HCT116 (cell line): ENCODE data around the gene KLF16. TPM values are rescaled to one million over a fixed set of nuclear protein-coding genes. Genes with fewer than 3 reads are reported as not detected.
A peak's percentile ranks its signal among the peaks of the same experiment; 100 is the strongest.

ENCODE experiments used
- ATAC-seq: fragments of 200-7000 bp; cut with Tn5 transposase; 2 replicates; pipeline ENCODE4 v1.9.1; 2020; ENCODE audit warnings: mild to moderate bottlenecking, moderate library complexity
- BruUV-seq: library from RNA; stranded (reverse); fragments of 400-500 nt; replicated peaks from 2 replicates; lab custom pipeline; 2021; lab: Mats Ljungman, UMichigan
- CTCF ChIA-PET: fragments of 300-600 bp; sonication (Branson Sonifier 250); formaldehyde crosslinking; loops from one replicate; lab custom pipeline; 2021; ENCODE audit warnings: antibody characterized with exemption; lab: Charles Lee
- POLR2A ChIA-PET: fragments of 300-600, 350-600 bp; sonication (Branson Sonifier 250); formaldehyde crosslinking; loops from one replicate; lab custom pipeline; 2021; ENCODE audit warnings: antibody characterized with exemption; lab: Charles Lee
- RAD21 ChIA-PET, 2 experiments: fragments of 300-600 bp; sonication (Branson Sonifier 250); formaldehyde crosslinking; loops; one replicate each; lab custom pipeline; 2023; ENCODE audit warnings: low total read pairs in 2 of 2; ENCODE audit not compliant: uncharacterized antibody in 2 of 2, unreplicated experiment in 2 of 2, low non-redundant PET in 1 of 2; lab: Charles Lee
- DNase-seq: peaks from one replicate; pipeline ENCODE4 v3.0.0-alpha.2; 2010; ENCODE audit warnings: low read depth, low spot score
- H2AFZ ChIP-seq: fragments of 200-600 bp; shearing (Covaris generic), sonication (generic); 2 replicates; pipeline ENCODE4 v1.6.1; 2017; ENCODE audit warnings: low read depth, mixed run types, mixed read lengths, antibody characterized with exemption, low read length; ENCODE audit not compliant: poor library complexity, severe bottlenecking
- H3K27ac ChIP-seq: 2 replicates; pipeline ENCODE4 v1.5.1; 2012; ENCODE audit warnings: low read depth, low read length
- H3K27me3 ChIP-seq: fragments of 200-600 bp; sonication (generic); 2 replicates; pipeline ENCODE4 v1.6.1; 2016; ENCODE audit warnings: mixed run types, low read length, mixed read lengths; ENCODE audit not compliant: insufficient read depth
- H3K36me3 ChIP-seq, 2 experiments: fragments of 200-500 bp in 1 of 2; fragments of 200-600 bp in 1 of 2; sonication (Bioruptor generic) in 1 of 2; sonication (generic) in 1 of 2; 2 replicates each; pipeline versions ENCODE4 v1.5.1 to v1.6.1; 2014 to 2016; ENCODE audit warnings: low read length in 2 of 2, inconsistent platforms in 1 of 2, mixed read lengths in 1 of 2, mixed run types in 1 of 2; ENCODE audit not compliant: insufficient read depth in 2 of 2, control insufficient read depth in 1 of 2
- H3K4me1 ChIP-seq, 2 experiments: fragments of 200-600 bp in 1 of 2; sonication (generic) in 1 of 2; 2 replicates each; pipeline versions ENCODE4 v1.5.1 to v1.6.1; 2012 to 2017; ENCODE audit warnings: low read length in 2 of 2, inconsistent platforms in 1 of 2, mild to moderate bottlenecking in 1 of 2, mixed read lengths in 1 of 2, mixed run types in 1 of 2, moderate library complexity in 1 of 2; ENCODE audit not compliant: insufficient read depth in 2 of 2, control insufficient read depth in 1 of 2
- H3K4me2 ChIP-seq: fragments of 200-600 bp; sonication (generic); 2 replicates; pipeline ENCODE4 v1.6.1; 2017; ENCODE audit warnings: mixed run types, low read length, mixed read lengths
- H3K4me3 ChIP-seq, 2 experiments: fragments of 200-600 bp in 1 of 2; sonication (generic) in 1 of 2; replicated peaks in 1 of 2; 2 replicates each; pipeline ENCODE4 v1.5.1; 2011 to 2016; ENCODE audit warnings: low read length in 2 of 2, control low read depth in 1 of 2, low read depth in 1 of 2, mild to moderate bottlenecking in 1 of 2, mixed read lengths in 1 of 2, mixed run types in 1 of 2
- H3K79me2 ChIP-seq: fragments of 200-600 bp; sonication (generic); 2 replicates; pipeline ENCODE4 v1.6.1; 2017; ENCODE audit warnings: mild to moderate bottlenecking, mixed run types, low read length, moderate library complexity, mixed read lengths; ENCODE audit not compliant: insufficient read depth
- H3K9ac ChIP-seq: fragments of 200-600 bp; sonication (generic); 2 replicates; pipeline ENCODE4 v1.6.1; 2016; ENCODE audit warnings: low read length, mixed read lengths
- H3K9me2 ChIP-seq: fragments of 200-600 bp; sonication (generic), shearing (Covaris generic); 2 replicates; pipeline ENCODE4 v1.6.1; 2017; ENCODE audit warnings: mixed run types, mild to moderate bottlenecking, moderate library complexity; ENCODE audit not compliant: insufficient read depth
- H3K9me3 ChIP-seq, 2 experiments: fragments of 200-500 bp in 1 of 2; fragments of 200-600 bp in 1 of 2; sonication (Bioruptor generic) in 1 of 2; sonication (generic) in 1 of 2; 2 replicates each; pipeline ENCODE4 v1.6.1; 2014 to 2017; ENCODE audit warnings: low read length in 2 of 2, mixed read lengths in 2 of 2, inconsistent platforms in 1 of 2, low read depth in 1 of 2, mild to moderate bottlenecking in 1 of 2, mixed run types in 1 of 2, moderate library complexity in 1 of 2; ENCODE audit not compliant: control insufficient read depth in 1 of 2, insufficient read depth in 1 of 2
- H4K20me1 ChIP-seq: fragments of 200-600 bp; sonication (generic), shearing (Covaris generic); 2 replicates; pipeline ENCODE4 v1.6.1; 2017; ENCODE audit warnings: mixed run types, mild to moderate bottlenecking, moderate library complexity; ENCODE audit not compliant: insufficient read depth
- CBX3 ChIP-seq: IDR thresholded peaks from 2 replicates; pipeline ENCODE4 v1.6.1; 2012; ENCODE audit warnings: low read depth
- ELF1 ChIP-seq: IDR thresholded peaks from 2 replicates; pipeline ENCODE4 v1.6.1; 2012; ENCODE audit warnings: low read depth, borderline replicate concordance
- EZH2 ChIP-seq: fragments of 200-600 bp; sonication (generic); IDR thresholded peaks from 2 replicates; pipeline ENCODE4 v1.6.1; 2017; ENCODE audit warnings: antibody characterized with exemption, mixed run types
- POLR2A ChIP-seq: IDR thresholded peaks from 2 replicates; pipeline ENCODE4 v1.7.0; 2011; ENCODE audit warnings: borderline replicate concordance; ENCODE audit not compliant: insufficient read depth, insufficient read length; ENCODE audit errors: extremely low read depth
- POLR2AphosphoS5 ChIP-seq: IDR thresholded peaks from 2 replicates; pipeline ENCODE4 v1.6.1; 2011; ENCODE audit warnings: mild to moderate bottlenecking, low read depth, low read length, moderate library complexity
- SP1 ChIP-seq: IDR thresholded peaks from 2 replicates; pipeline ENCODE4 v1.6.1; 2012; ENCODE audit warnings: low read depth
- SRF ChIP-seq: IDR thresholded peaks from 2 replicates; pipeline ENCODE4 v1.6.1; 2012; ENCODE audit warnings: low read depth
- TCF7L2 ChIP-seq: IDR thresholded peaks from 2 replicates; pipeline ENCODE4 v1.7.0; 2011; ENCODE audit warnings: borderline replicate concordance, inconsistent platforms; ENCODE audit not compliant: insufficient read depth, insufficient read length; ENCODE audit errors: extremely low read depth
- YY1 ChIP-seq: IDR thresholded peaks from 2 replicates; pipeline ENCODE4 v1.6.1; 2011; ENCODE audit warnings: low read length, low read depth, moderate library complexity, mild to moderate bottlenecking; ENCODE audit not compliant: insufficient replicate concordance; ENCODE audit errors: extremely low read depth
- ZFX ChIP-seq: fragments of 450-650 bp; IDR thresholded peaks from 2 replicates; pipeline ENCODE4 v1.6.1; 2017
- ZNF274 ChIP-seq: fragments of 200-500 bp; sonication (Bioruptor generic); IDR thresholded peaks from 2 replicates; pipeline ENCODE4 v1.6.1; 2014; ENCODE audit warnings: mild to moderate bottlenecking, low read depth, low read length, inconsistent platforms
- intact Hi-C: fragments of 100-400 bp; cut with micrococcal nuclease; formaldehyde crosslinking; loops from 2 replicates; pipeline ENCODE4 v1.10.0; 2022
- total RNA-seq: library from RNA; stranded (reverse); gene quantifications from one replicate; pipeline ENCODE4 v1.2.1, GENCODE V29; 2021; ENCODE audit not compliant: unreplicated experiment
- TF ChIP-seq, protein P1 (sequence below): IDR thresholded peaks from 2 replicates; pipeline ENCODE4 v1.6.1; 2012
- TF ChIP-seq, protein P2 (sequence below): IDR thresholded peaks from 2 replicates; pipeline ENCODE4 v1.6.1; 2012

The KLF16 gene
- total RNA-seq, 1 experiment from 2014 or later = 64.3 TPM

GRCh38 chr19:1847348-1847683, 16.1 kb downstream of the KLF16 start (continued):
- no peak for TF ChIP-seq YY1
- no peak for TF ChIP-seq ZNF274
- TF ChIP-seq SP1 = no peak
- TF ChIP-seq, protein P1, sequence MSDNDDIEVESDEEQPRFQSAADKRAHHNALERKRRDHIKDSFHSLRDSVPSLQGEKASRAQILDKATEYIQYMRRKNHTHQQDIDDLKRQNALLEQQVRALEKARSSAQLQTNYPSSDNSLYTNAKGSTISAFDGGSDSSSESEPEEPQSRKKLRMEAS = no peak
- TF ChIP-seq ELF1 = no peak
- TF ChIP-seq POLR2AphosphoS5 = no peak
- no peak for TF ChIP-seq POLR2A
- TF ChIP-seq ZFX = no peak
- no peak for TF ChIP-seq TCF7L2
- TF ChIP-seq, protein P2, sequence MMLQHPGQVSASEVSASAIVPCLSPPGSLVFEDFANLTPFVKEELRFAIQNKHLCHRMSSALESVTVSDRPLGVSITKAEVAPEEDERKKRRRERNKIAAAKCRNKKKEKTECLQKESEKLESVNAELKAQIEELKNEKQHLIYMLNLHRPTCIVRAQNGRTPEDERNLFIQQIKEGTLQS = no peak
- TF ChIP-seq CBX3 = no peak

- H3K4me2 ChIP-seq = peak overlapping the region; percentile 94
- peak overlapping the region; percentile 88 to 98 for H3K4me3 ChIP-seq
- peak overlapping the region; percentile 99; the same call in 1 of the 2 replicates for H3K27ac ChIP-seq
- CTCF ChIA-PET = interaction anchor here (1.2 kb wide), 1 partner anchor 8 kb away, joined by 4 read pairs; no protein-coding TSS in a partner anchor
- H3K9me2 ChIP-seq = no peaks in the 10 kb centered on the region
- no TSS peak for BruUV-seq
- RAD21 ChIA-PET = no interaction called here
- peaks cover 0 to 8% of the 10 kb centered on the region in 2 experiments; a peak in 1 of 4 replicates for H3K36me3 ChIP-seq
- peak overlapping the region; percentile 88 for H3K9ac ChIP-seq
- H2AFZ ChIP-seq = no peak overlapping the region
- peaks cover 74% of the 10 kb centered on the region for H3K79me2 ChIP-seq
- intact Hi-C loops = no loop called here
- H3K9me3 ChIP-seq = no peaks in the 10 kb centered on the region
- no peak for TF ChIP-seq EZH2
- no peak for TF ChIP-seq SRF
- TF ChIP-seq SP1 = no peak
- H3K27me3 ChIP-seq = no peaks in the 10 kb centered on the region
- H3K4me1 ChIP-seq = peaks cover 20 to 30% of the 10 kb centered on the region in 2 experiments
- ATAC-seq (no peak), DNase-seq (no peak)
- H4K20me1 ChIP-seq = peaks cover 15% of the 10 kb centered on the region; the same call in 1 of the 2 replicates
- POLR2A ChIA-PET = no interaction called here
These were observed 16.7 kb downstream of the KLF16 start for GRCh38 chr19:1846517-1847204.
